Activated gamma-delta T cell treated with anti-CD3 and anti-CD28 coated beads, Interleukin-2, amount 50 U/mL, for 16 hours (primary cell): Measurements from ENCODE around the gene RUNX1.

Experiments used
- DNase-seq: peaks from one replicate; pipeline ENCODE4 v3.0.0-alpha.2; 2020; ENCODE audit warnings: low read depth

The RUNX1 gene

GRCh38 chr21:34878940-34879339 lies 170.2 kb downstream of the RUNX1 start:
- DNase-seq: no peak

DNA sequence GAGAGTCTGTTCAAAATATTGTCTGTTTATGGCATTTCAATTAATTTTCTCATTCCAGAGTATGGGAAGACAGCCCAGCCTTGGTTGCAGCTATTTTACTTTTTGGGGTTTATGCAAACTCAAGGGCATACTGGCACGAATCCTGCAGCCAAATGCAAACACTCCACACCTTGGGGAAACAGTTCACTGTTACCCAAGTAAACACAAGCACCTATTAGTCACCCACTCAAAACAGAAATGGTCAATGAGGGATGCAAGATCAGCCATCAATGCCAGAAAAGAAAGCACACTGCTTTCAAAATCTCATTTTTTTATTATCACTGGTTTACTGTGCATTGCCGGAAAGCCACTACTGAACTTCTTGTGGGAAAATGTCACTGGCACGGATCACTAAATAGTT lies 170.6 kb downstream of the RUNX1 start:
- DNase-seq: no peak

DNA sequence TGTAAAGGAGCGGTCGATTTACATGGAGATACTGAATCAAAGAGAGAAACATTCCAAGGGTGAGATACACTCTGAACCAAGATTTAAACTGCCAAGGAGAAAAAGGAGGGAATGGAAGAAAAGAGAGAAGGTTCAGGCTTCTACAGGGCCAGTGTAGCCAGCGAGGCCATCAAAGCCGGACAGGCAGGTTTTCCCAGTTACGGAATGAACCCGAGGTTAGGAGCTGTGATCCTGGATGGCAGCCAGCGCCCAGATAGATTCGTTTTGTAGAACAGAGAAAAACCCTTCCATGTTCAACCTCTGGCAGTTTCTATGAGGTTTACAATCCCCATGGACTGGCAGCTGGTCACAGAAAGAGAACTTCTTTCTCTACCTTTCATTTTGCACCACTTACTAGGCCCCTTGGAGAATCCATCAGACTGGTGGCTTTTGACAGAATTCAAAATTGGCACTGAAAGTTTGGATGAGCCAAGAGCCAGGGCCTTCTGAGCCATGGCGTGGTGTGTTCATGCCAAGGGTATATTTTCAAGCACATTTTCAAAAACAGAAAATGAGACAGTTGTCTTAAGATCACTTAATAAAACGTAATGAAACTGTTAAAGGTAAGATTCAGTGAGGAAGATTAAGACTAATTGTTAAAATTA lies 171.5 kb downstream of the RUNX1 start:
- no peak for DNase-seq

DNA sequence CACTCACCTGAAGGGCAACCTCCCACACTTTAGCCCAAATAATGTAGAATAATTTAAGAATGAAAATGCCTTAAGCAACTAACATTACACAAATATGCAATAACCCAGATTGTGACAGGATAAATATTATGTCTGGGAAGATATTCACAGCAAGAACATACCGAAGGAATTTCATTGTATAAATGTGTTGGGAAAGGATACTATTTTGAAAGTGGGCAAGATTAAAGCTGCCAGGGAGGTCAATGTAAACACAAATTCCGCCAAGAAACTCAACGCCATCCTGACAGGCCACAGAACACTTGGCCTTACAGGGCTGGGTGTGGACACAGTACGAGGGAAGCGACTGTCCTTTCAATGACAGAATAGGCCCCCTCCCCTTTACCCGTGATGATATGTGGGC lies 173.3 kb downstream of the RUNX1 start:
- DNase-seq: no peak

GRCh38 chr21:34874684-34875513 lies 174.2 kb downstream of the RUNX1 start:
- DNase-seq: no peak

DNA sequence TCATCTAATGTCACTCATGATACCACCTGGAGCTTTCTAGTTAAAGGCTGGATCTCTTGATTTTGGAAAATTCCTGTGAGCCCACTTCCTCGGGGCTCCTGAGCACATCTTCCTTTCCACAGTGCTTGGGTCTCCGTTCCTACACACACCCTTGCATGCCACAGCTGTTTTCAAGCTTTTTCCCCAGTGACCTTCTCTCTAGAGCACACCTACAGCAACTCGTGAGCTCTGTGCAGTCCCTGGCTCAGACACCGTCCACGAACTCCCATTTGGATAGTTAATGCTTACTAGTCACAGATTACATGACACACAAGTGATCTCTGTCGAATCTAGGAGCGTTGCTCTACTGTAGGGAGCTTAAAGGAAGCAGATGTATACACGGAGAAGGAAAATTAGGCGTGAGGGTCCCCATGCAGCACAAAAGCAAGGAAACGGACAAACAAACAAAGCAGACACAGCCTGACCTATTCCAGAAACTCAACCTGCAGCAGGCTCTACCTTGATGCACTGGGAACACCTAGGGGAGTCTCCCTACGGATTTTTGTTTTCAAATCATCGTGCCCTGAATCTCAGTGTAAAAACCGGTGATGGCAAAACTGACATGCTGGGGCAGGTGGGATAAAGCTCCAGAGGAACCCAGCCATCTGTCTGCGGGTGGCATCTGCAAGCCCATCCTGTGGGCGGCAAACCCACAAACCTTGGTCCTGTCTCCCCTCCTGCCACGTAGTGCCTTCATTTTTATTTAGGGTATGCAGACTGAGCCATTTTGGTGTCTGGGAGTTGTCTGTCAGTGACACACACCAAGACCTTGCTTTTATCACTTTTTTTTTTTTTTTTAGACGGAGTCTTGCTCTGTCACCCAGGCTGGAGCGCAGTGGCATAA lies 177.8 kb downstream of the RUNX1 start:
- DNase-seq: no peak

- DNase-seq: no peak
Measured at GRCh38 chr21:34870246-34870645, 178.9 kb downstream of the RUNX1 start.

GRCh38 chr21:34869545-34869944 lies 179.6 kb downstream of the RUNX1 start:
- no peak for DNase-seq

GRCh38 chr21:34867785-34868184 lies 181.3 kb downstream of the RUNX1 start:
- no peak for DNase-seq

DNA sequence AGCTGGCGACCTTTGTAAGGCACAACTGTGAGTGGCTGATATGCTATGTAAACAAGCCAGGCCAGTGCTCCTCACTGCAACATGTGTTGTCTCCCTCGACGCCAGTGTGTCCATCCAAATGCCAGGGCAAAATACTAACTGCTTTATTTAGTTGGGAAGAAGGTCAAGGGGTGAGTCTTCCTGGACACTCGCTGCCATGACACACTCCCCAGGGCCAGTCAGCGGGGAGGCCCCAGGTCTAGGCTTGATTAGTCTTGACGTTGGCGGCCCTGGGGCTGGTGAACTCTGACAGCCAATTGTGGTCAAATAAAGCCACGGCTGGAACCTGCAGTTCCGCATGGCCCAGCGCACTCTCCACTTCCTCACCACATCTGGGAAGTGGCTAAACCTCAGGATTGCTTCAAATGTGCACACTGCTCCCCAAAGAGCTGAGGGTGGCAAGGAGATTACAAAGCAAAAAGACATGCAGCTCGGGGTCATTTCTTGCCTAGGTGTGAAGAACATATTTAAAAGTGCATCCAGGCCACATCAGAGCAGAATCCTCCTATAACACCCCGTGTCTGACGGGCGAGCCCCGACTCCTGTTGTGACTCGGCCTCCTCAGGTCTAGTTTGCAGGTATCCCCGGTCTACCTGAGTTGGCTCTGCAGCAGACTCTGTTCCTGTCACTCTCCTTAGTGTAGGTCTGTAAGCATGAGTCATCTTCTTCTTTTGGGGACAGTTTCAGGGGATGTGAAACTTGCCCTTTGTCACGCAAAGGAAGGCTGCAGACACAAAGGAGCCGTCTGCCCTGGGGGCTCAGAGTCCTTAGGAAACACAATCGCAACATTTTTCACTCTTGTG lies 183.5 kb downstream of the RUNX1 start:
- no peak for DNase-seq

DNA sequence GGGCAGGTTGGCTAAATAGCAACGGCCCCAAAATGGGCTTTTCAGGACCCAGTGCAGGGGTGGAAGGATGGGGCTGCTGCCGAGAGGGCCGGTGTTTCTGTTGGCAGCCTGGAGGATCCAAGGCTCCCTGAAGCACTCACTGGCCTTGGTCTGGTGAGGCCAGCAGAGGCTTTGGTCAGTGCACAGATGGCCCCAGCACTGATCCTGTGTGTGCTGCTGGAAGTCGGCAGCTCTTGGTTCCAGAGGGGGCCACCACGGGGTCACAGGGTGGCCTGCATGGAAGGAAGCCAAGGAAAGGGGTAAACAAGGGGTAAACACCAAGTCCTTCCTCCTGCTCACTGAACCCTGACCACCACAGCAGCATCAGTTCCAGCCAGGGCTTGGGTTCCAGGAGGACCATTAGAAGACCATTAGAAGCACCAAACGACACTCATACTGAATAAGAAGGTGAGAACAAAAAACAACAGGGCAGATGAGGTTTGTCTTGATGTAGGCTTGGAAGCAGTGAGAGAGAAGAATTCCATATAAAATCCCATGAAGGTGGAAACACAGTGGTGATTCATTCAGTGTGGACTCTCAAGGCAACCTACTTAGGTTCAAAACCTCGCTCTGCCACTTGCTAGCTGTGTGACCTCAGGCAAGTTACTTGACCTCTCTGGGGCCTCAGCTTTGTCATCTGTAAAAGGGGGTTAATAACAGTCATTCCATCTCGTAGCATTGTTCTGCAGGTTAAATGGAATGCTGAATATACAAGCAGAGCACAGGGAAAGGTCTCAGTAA lies 184.5 kb downstream of the RUNX1 start:
- DNase-seq: no peak

DNA sequence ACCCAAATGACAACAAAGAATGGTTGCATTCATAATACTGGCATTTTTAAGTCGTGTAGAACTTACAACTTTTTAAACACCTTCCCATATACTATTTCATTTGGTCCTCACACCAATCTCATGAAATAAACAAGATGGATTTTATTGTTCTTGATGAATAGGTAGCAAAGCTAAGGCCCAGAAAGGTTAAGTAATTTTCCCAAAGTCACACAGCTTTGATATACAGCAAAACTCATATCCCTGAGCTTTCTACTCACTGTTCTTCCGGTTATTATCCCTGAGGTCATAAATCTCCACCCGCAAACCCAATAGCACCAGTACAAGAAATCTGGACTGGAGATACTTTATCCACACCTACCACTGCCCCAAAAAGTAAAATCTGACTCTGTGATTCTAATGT lies 186.2 kb downstream of the RUNX1 start:
- DNase-seq: no peak

GRCh38 chr21:34861258-34861657 lies 187.8 kb downstream of the RUNX1 start:
- no peak for DNase-seq

DNA sequence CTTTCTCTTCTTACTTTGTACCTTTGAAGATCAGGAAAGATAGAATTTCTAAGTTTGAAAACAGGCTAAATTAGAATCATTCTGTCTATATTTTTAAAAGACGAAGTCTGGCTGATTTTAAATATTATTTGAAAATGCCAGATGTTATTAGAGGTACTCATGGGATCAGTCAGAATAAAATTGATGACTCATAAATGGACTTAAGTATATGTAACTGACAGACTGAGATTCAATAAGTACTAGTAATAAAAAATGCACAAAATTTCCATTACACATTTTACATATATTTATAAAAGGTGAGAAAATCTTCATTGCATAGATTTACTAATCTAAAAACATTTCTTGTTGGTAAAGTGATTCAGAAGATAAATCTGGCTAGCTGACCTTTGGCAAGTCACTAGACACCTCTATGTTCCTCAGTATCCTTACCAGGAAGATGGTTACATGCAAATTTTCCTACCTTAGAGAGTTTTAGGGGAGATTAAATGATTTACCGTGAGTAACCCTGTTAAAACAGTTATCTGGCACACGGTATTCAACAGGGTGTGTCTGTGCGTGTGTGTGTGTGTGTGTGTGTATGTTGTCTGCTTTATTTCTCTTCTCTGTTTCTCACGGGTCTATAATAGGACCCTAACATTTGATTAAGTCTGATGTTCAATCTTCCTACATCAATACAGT lies 189.0 kb downstream of the RUNX1 start:
- no peak for DNase-seq

- DNase-seq: no peak
Measured at GRCh38 chr21:34858559-34858958, 190.5 kb downstream of the RUNX1 start.

- DNase-seq: no peak
Measured at GRCh38 chr21:34857874-34858273, 191.2 kb downstream of the RUNX1 start.

DNA sequence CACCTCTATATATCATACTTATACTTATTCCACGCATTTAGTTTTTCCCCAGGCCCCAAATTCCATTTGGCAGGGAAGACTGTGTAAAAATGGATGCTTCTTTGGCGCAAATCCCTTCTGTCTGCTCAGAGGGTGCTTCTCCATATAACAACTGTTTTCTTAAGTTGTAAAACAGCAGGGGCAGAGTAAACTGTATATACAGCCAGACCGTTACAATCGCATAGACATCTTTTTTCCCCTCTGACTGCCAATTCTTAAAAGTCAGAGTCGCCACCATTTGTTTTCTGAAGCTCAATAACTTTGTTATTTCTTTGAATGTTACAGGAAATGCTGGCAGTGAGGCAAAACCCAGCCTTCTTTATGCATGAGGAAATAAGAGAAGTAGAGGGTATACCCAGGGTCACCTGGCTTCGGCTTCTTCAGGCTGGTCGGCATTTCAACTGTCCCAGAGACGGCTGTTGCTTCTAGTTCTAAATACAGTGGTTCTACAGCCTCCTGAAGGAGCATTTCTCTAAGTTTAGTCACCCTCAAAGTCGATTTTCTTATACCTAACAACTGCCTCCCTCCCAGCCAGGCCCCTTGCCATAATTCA lies 191.9 kb downstream of the RUNX1 start:
- DNase-seq: no peak

GRCh38 chr21:34852448-34852847 lies 196.7 kb downstream of the RUNX1 start:
- no peak for DNase-seq

GRCh38 chr21:34850166-34850690 lies 198.9 kb downstream of the RUNX1 start:
- no peak for DNase-seq
